Measurements from ENCODE around the gene ING3.
A peak's percentile ranks its signal among the peaks of the same experiment; 100 is the strongest.

The ING3 gene

DNA sequence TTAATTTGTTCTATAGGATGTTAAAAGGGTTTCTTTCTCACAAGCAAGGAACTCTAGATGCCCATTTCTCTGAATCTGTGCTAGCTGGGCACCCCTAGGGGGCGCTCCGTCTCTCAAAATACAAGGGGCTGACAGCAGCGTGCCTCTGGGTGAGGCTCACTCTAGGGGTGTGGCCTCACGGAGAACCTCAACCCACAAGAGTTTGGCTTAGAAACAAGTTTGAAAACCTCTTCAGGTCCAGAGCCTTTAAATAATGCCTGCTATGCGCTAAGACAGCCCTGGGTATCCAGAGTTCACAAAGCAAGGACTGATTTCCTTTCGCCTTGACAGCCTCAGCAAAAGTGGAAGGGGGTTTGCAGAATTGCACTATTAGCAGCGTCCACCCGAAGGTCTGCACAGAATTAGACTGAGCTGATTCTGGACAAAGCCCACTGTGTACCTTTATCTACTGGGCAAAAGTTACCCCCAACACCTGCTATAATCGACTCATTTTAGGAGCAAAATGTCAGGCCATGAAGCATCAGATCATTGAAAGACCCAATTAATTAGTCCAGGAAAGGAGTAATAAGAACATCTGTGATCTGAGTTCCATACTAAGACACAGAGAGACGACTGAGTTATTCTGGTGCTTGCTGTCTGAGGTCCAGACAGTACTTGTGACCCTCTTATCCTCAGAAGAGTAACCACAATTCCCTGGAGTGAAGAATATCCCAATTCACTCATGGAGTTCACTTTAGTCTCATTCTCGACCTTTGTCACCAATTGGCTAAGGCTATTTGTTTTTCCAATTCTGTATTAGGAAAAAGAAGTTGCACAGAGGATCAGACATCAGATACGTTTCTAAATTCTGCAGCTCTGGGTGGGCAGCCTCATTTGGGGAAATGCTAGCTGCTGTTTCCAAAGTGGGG is 37.4 kb downstream of the ING3 start:
- TF ChIP-seq CTCF (IDR thresholded peaks at IDR 0.05; ENCODE audit: insufficient read depth, missing control alignments) = peak; percentile 96
- FAIRE-seq (no peak), DNase-seq (ENCODE audit: insufficient read length, low spot score) (peak; percentile 19)

- TF ChIP-seq CTCF (IDR thresholded peaks at IDR 0.05; ENCODE audit: insufficient read depth, missing control alignments) = no peak
- DNase-seq (ENCODE audit: insufficient read length, low spot score) (no peak), FAIRE-seq (no peak)
Measured at GRCh38 chr7:120988591-120989256, 38.1 kb downstream of the ING3 start, which contains the start of gene CPED1. TSS of gene CPED1 (plus strand) at chr7:120988711. CDS start at chr7:120989622, 911 bp downstream.

DNA sequence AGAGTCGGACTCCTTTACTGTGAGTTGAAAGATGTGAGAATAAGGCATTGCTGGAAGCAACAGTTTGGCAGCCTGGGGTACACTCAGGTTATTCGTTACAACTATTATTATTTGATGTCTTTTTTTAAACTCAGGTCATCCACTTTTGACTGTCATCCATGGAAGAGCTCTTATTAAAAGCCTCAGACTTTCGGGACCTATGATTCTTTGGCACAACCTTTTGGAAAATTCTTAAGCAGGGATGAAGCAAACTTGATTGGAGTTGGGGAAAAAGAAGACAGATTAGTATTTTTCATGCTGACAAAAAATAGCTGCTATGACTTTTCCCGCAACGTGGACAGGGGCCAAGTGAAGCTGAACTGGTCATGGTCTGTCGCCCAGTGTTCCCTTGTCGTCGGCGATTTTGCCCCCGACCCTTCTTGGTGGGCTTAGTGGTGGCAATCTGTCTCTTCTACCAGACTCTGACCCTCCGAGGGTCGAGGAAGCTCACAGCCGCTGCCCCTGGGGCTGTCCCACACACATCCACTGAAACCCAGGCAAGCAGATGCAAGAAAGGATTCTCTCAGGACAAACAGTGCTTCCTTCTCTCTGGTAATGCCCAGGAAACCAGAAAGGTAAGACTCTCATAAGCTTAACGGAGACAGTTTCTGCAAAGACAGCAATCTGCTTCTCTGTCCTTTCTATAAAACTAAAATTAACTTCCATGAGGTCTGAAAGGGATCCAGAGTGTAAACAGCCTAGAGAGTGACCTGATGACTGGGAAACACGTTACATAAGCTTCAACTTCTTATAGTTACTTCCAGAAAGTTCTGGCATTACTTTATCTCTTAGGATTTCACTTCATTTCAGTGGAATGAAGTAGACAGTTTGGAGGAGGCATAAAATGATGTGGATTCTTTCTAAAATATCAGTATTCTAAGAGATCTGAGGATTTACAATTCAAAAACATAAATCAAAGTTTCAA is 39.0 kb downstream of the ING3 start:
- FAIRE-seq (no peak), DNase-seq (ENCODE audit: insufficient read length, low spot score) (no peak)
- TF ChIP-seq CTCF (IDR thresholded peaks at IDR 0.05; ENCODE audit: insufficient read depth, missing control alignments) = no peak

GRCh38 chr7:120990468-120991118 is 40.0 kb downstream of the ING3 start:
- FAIRE-seq (no peak), DNase-seq (ENCODE audit: insufficient read length, low spot score) (no peak)

DNA sequence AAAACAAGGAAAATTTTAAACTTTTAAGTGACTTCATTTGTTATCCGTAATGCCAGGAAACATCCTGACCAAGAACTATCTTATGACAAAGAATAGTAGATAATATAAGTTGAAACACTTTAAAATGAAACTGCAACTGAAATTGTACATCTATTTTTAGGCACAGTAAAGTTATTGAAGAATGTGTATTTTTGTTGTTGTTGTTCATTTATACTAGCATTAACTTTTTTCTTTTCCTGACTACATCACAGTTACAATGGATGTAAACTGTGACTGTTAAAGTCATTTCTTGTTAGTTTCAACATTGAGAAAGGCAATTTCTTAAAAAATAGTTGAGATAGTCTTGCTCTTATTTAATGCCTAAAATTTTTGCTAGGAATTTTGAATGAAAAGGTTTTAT is 40.6 kb downstream of the ING3 start:
- FAIRE-seq (no peak), DNase-seq (ENCODE audit: insufficient read length, low spot score) (no peak)
- TF ChIP-seq CTCF (IDR thresholded peaks at IDR 0.05; ENCODE audit: insufficient read depth, missing control alignments) = no peak

More at GRCh38 chr7:120990468-120991118, 40.0 kb downstream of the ING3 start:
- TF ChIP-seq CTCF (IDR thresholded peaks at IDR 0.05; ENCODE audit: insufficient read depth, missing control alignments) = no peak

- FAIRE-seq = no peak
Measured at GRCh38 chr7:120991581-120991980, 41.0 kb downstream of the ING3 start.

More at GRCh38 chr7:120991581-120991980, 41.0 kb downstream of the ING3 start:
- DNase-seq (ENCODE audit: insufficient read length, low spot score) = no peak
- TF ChIP-seq CTCF (IDR thresholded peaks at IDR 0.05; ENCODE audit: insufficient read depth, missing control alignments) = no peak

Measured in D721Med (cell line).